HEK293T (cell line): ENCODE measurements around the gene SRP68.

ENCODE experiments used
- CTCF ChIA-PET: fragments of 350-600 bp; formaldehyde crosslinking; extraction: SDS; loops from one replicate; lab custom pipeline; 2021; ENCODE audit warnings: antibody characterized with exemption, inconsistent platforms; lab: Yijun Ruan, JAX
- POLR2A ChIA-PET: fragments of 350-600 bp; formaldehyde crosslinking; extraction: SDS; loops from one replicate; lab custom pipeline; 2020; ENCODE audit warnings: antibody characterized with exemption, inconsistent platforms; lab: Yijun Ruan, JAX
- DNase-seq: peaks from one replicate; pipeline ENCODE4 v3.0.0; 2012; ENCODE audit warnings: mixed read lengths; ENCODE audit errors: extremely low spot score
- ARNT ChIP-seq: fragments of 450-650 bp; IDR thresholded peaks from 2 replicates; pipeline ENCODE4 v1.6.1; 2017; ENCODE audit warnings: mild to moderate bottlenecking
- BHLHE40 ChIP-seq: fragments of 450-650 bp; IDR thresholded peaks from 2 replicates; pipeline ENCODE4 v1.6.1; 2016; ENCODE audit warnings: mild to moderate bottlenecking, moderate library complexity, borderline replicate concordance
- CTBP1 ChIP-seq: fragments of 450-650 bp; IDR thresholded peaks from 2 replicates; pipeline ENCODE4 v1.6.1; 2016; ENCODE audit warnings: borderline replicate concordance
- ELF4 ChIP-seq: fragments of 450-650 bp; IDR thresholded peaks from 2 replicates; pipeline ENCODE4 v1.6.1; 2017; ENCODE audit warnings: antibody characterized with exemption
- FOXA1 ChIP-seq: fragments of 450-650 bp; IDR thresholded peaks from 2 replicates; pipeline ENCODE4 v1.6.1; 2016; ENCODE audit warnings: mild to moderate bottlenecking
- FOXK2 ChIP-seq: fragments of 450-650 bp; IDR thresholded peaks from 2 replicates; pipeline ENCODE4 v1.6.1; 2016; ENCODE audit warnings: mild to moderate bottlenecking
- FOXM1 ChIP-seq: fragments of 450-650 bp; IDR thresholded peaks from 2 replicates; pipeline ENCODE4 v1.6.1; 2017; ENCODE audit warnings: mild to moderate bottlenecking, borderline replicate concordance
- HDGF ChIP-seq: fragments of 450-650 bp; IDR thresholded peaks from 2 replicates; pipeline ENCODE4 v1.6.1; 2017; ENCODE audit warnings: antibody characterized with exemption, borderline replicate concordance
- L3MBTL2 ChIP-seq: fragments of 450-650 bp; conservative IDR thresholded peaks from 2 replicates; pipeline ENCODE4 v1.6.1; 2016; ENCODE audit warnings: mild to moderate bottlenecking
- LEF1 ChIP-seq: fragments of 450-650 bp; IDR thresholded peaks from 2 replicates; pipeline ENCODE4 v1.6.1; 2017; ENCODE audit warnings: mild to moderate bottlenecking, borderline replicate concordance
- NFRKB ChIP-seq: fragments of 450-650 bp; IDR thresholded peaks from 2 replicates; pipeline ENCODE4 v1.6.1; 2016; ENCODE audit warnings: mild to moderate bottlenecking, moderate library complexity
- SP1 ChIP-seq: fragments of 450-650 bp; IDR thresholded peaks from 2 replicates; pipeline ENCODE4 v1.6.1; 2017
- SUZ12 ChIP-seq: fragments of 450-650 bp; IDR thresholded peaks from 2 replicates; pipeline ENCODE4 v1.6.1; 2016; ENCODE audit warnings: mild to moderate bottlenecking
- TARDBP ChIP-seq: fragments of 450-650 bp; IDR thresholded peaks from 2 replicates; pipeline ENCODE4 v1.6.1; 2016
- ZNF384 ChIP-seq: fragments of 450-650 bp; IDR thresholded peaks from 2 replicates; pipeline ENCODE4 v1.6.1; 2016
- TF ChIP-seq, protein P1 (sequence below): fragments of 450-650 bp; IDR thresholded peaks from 2 replicates; pipeline ENCODE4 v1.6.1; 2016

Gene SRP68

DNA sequence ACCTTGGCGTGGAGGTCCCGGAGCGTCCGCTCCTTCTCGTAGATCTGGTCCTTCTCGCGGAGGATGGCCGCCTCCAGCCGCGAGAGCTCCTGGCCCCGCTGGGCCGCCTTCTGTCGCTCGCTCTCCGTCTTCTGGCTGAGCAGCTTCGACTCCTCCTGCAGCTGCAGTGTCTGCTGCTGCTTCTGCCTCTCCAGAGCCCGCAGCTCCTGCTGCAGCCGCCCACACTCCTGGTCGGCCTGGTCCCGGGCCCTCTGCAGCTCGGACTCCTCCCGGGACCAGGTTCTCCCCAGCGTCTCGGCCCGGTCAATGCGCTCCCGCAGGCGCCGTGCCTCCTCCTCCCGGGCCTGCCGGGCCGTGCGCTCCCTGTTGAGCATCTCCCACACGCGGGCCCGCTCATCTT lies 64.1 kb downstream of the SRP68 start:
- DNase-seq = no peak
- CTCF ChIA-PET = interaction anchor here (0.7 to 4.2 kb wide), 4 partner anchors 7 to 103 kb away, joined by 3 to 22 read pairs (median 13); partner anchors contain the start of genes CDK3 and MRPL38
- POLR2A ChIA-PET = interaction anchor here (0.6 kb wide), 1 partner anchor 110 kb away, joined by 3 read pairs; no protein-coding TSS in a partner anchor
- no peak for TF ChIP-seq TARDBP
- no peak for TF ChIP-seq ZNF384
- no peak for TF ChIP-seq ELF4
- no peak for TF ChIP-seq SUZ12
- TF ChIP-seq HDGF = no peak
- TF ChIP-seq, protein P1, sequence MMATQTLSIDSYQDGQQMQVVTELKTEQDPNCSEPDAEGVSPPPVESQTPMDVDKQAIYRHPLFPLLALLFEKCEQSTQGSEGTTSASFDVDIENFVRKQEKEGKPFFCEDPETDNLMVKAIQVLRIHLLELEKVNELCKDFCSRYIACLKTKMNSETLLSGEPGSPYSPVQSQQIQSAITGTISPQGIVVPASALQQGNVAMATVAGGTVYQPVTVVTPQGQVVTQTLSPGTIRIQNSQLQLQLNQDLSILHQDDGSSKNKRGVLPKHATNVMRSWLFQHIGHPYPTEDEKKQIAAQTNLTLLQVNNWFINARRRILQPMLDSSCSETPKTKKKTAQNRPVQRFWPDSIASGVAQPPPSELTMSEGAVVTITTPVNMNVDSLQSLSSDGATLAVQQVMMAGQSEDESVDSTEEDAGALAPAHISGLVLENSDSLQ = no peak
- no peak for TF ChIP-seq LEF1
- TF ChIP-seq SP1 = no peak
- TF ChIP-seq NFRKB = no peak
- no peak for TF ChIP-seq FOXA1
- TF ChIP-seq BHLHE40 = no peak
- TF ChIP-seq FOXK2 = no peak
- TF ChIP-seq ARNT = no peak

DNA sequence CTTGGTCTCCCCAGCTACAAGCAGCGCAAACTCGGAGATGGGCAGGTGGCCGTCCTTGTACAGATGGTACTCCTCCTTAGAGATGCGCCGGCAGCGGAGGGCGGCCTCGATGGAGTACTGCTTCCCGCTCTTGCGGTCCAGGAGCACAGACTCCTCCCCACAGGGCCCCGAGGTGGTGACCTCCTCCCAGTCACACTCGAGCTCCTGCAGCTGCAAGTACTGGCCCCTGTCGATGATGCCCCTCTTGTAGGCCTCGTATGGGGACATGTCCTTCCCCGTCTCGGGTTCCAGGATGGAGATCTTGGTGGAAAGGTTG lies 64.5 kb downstream of the SRP68 start:
- CTCF ChIA-PET = interaction anchor here (0.7 to 3.5 kb wide), 3 partner anchors 18 to 103 kb away, joined by 3 to 22 read pairs (median 4); partner anchors contain the start of gene MRPL38
- TF ChIP-seq CTBP1 (no peak), SUZ12 (no peak), NFRKB (no peak), SP1 (no peak), ELF4 (no peak), FOXM1 (no peak), LEF1 (no peak), ARNT (no peak), TARDBP (no peak), L3MBTL2 (no peak), ZNF384 (no peak)
- TF ChIP-seq, protein P1 = no peak
- POLR2A ChIA-PET = interaction anchor here (0.6 kb wide), 1 partner anchor 110 kb away, joined by 3 read pairs; no protein-coding TSS in a partner anchor
- no peak for DNase-seq

DNA sequence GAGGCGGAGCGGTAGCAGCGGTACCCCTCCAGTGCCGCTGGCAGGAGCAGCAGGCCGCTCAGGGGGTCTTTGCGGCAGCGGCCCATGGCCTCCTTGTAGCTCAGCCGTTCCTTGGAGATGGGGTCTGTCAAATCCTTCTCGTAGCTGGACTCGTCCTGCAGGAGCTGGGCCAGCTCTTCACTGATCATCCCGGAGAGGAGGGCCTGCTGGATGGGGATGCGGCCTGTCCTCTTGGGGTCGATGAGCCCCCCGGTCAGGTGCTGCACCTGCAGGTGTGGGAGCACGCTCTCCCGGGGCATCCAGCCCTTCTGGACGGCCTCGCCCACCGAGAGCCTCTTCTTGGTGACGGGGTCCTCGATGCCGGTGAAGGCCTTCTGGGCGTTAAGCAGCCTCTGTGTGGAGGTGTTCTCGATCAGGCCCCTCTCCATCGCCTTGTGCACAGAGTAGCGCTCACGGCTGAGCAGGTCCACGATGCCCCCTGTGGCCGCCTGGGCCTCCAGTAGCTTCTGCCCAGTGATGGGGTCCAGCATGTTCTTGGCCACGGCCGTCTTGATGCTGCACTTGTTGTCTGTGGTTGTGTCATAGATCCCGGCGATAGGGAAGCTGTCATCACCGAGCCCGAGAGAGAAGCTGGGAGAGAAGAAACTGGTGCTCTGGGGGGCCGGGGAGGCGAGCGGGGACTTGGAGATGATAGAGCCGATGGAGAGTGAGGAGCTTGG lies 65.0 kb downstream of the SRP68 start:
- no peak for DNase-seq
- TF ChIP-seq FOXM1 = no peak
- no peak for TF ChIP-seq L3MBTL2
- TF ChIP-seq LEF1 = no peak
- TF ChIP-seq ZNF384 = no peak
- TF ChIP-seq TARDBP = no peak
- no peak for TF ChIP-seq SP1
- TF ChIP-seq ELF4 = no peak
- TF ChIP-seq, protein P1 = no peak
- TF ChIP-seq BHLHE40 = no peak
- TF ChIP-seq FOXA1 = no peak
- no peak for TF ChIP-seq NFRKB
- TF ChIP-seq ARNT = no peak
- TF ChIP-seq CTBP1 = no peak
- TF ChIP-seq HDGF = no peak
- no peak for TF ChIP-seq FOXK2
- POLR2A ChIA-PET = interaction anchor here (0.6 kb wide), 2 partner anchors 22 to 109 kb away, joined by 3 read pairs; no protein-coding TSS in a partner anchor
- CTCF ChIA-PET = interaction anchor here (0.6 to 3.5 kb wide), 4 partner anchors 18 to 224 kb away, joined by 3 to 22 read pairs (median 4); partner anchors contain the start of gene MRPL38

DNA sequence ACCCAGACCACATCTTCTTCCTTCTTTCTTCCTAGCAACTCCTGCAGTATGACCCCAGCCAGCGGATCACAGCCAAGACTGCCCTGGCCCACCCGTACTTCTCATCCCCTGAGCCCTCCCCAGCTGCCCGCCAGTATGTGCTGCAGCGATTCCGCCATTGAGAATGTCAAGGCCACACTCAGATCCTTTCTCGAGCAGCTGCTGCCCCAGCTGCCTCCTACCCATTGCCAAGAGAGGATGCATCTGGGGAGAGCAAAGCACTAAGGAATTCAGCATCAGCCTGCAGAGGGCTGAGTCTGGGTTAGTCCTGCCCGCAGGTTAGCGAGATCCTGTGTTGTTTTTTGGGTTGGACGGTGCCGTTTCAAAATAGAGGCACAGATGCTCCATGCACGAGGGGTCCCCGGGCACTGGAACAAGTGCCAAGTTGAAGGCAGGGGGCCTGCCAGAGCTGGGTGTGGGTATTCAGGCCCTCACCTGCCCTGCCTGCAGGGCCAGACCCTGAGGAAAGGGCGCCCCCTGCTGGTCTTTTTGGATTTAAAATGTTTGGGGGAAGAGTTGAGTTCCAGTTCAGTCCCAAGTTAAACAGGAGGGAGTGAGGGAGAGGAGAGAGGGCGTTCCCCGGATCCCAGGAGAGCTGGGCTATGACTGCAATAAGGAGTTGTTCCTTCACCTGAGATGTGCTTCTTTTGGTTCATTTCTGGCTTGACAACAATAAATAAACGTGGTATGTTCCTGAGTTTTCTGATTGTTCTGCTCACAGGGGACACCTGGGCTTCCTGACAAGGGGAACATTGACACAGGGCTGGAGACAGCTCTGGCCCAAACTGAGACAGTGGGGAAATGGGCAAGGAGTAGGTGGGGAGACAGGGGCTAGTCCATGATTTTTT lies 66.8 kb downstream of the SRP68 start:
- DNase-seq = peak; percentile 83
- TF ChIP-seq SUZ12 (no peak), SP1 (no peak), ELF4 (no peak), TARDBP (no peak), LEF1 (no peak), HDGF (no peak), ARNT (no peak), NFRKB (no peak), ZNF384 (no peak), BHLHE40 (no peak), FOXA1 (no peak), L3MBTL2 (no peak), CTBP1 (no peak), FOXK2 (no peak), FOXM1 (no peak)
- TF ChIP-seq, protein P1 = no peak
- POLR2A ChIA-PET = interaction anchor here (0.7 to 2.6 kb wide), 4 partner anchors 9 to 226 kb away, joined by 3 to 22 read pairs (median 4); partner anchors contain the start of gene MRPL38
- CTCF ChIA-PET = interaction anchor here (0.6 to 3.5 kb wide), 12 partner anchors 8 to 150 kb away, joined by 3 to 22 read pairs (median 5); partner anchors contain the start of genes MRPL38 and WBP2
